Immature natural killer cell (primary cell): ENCODE results near the gene RAB23. TPM values are rescaled to one million over a fixed set of nuclear protein-coding genes. Genes with fewer than 3 reads are reported as not detected.
A peak's percentile ranks its signal among the peaks of the same experiment; 100 is the strongest.
"Not testable (repeated sequence)": the region's sequence is repeated elsewhere in the genome, so short reads cannot be mapped to it uniquely, and the experiment has no call there.

ENCODE experiments used
- DNase-seq, 3 donors: peaks; one replicate each; pipeline ENCODE4 v3.0.0; 2022; ENCODE audit warnings: mixed read lengths in 1 of 3
- H3K27ac Mint-ChIP-seq, 6 donors: one replicate each; pipeline ENCODE4 v1.8.0; 2020; ENCODE audit warnings: mixed read lengths in 6 of 6, mild to moderate bottlenecking in 5 of 6, inconsistent platforms in 4 of 6, moderate library complexity in 3 of 6
- H3K27me3 Mint-ChIP-seq, 3 donors: one replicate each; pipeline ENCODE4 v1.8.0; 2020 to 2021; ENCODE audit warnings: low read depth in 3 of 3, mild to moderate bottlenecking in 3 of 3, mixed read lengths in 3 of 3, moderate library complexity in 3 of 3, inconsistent platforms in 1 of 3
- H3K36me3 Mint-ChIP-seq, 3 donors: one replicate each; pipeline ENCODE4 v1.8.0; 2020; ENCODE audit warnings: mixed read lengths in 3 of 3, inconsistent platforms in 2 of 3, mild to moderate bottlenecking in 2 of 3
- H3K4me1 Mint-ChIP-seq, 2 donors: one replicate each; pipeline ENCODE4 v1.8.0; 2020; ENCODE audit warnings: inconsistent platforms in 2 of 2, mild to moderate bottlenecking in 2 of 2, mixed read lengths in 2 of 2, moderate library complexity in 1 of 2
- H3K4me3 Mint-ChIP-seq, 5 donors: one replicate each; pipeline ENCODE4 v1.8.0; 2020; ENCODE audit warnings: mild to moderate bottlenecking in 5 of 5, mixed read lengths in 5 of 5, inconsistent platforms in 3 of 5, moderate library complexity in 3 of 5
- H3K9me3 Mint-ChIP-seq, 6 donors: one replicate each; pipeline ENCODE4 v1.8.0; 2020; ENCODE audit warnings: mild to moderate bottlenecking in 6 of 6, mixed read lengths in 6 of 6, inconsistent platforms in 4 of 6, moderate library complexity in 3 of 6
- polyA plus RNA-seq, 3 donors: library from polyadenylated mRNA; unstranded; fragments of 300-500 nt; fragmentation: Illumina TruSeq; gene quantifications; one replicate each; pipeline ENCODE4 v1.2.3, GENCODE V29; 2021

RAB23 gene
- polyA plus RNA-seq, 3 donors from 2014 or later = 0.94 to 1.1 TPM; not detected in 1

DNA sequence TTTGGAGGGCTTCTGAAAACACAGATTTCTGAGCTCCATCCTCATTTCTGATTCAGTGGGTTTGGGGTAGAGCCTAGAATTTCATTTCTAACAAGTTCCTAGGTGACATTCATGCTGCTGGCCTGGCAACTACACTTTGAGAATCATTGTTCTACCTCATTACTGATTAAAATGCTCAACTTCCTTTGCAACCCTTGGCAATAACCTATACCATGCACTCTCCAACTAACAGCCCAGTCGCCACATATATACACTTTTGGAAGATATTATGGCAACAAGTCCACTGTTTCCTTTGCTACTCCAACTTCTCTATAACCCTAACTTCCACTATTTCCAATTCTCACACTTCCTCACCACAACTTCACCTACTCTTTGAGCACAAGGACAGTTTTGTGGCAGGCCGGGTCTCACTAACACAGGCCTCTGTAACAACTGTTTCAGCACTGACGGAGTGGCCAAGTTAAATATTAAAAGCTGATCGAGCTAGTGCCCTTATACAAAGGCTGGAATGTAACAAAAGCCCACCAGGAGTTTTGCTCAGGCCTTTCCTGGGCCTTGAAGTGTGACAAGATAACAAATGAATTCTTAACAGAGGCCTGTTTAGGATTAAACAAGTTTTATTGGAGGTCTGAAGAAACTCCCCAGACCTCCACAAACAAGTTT, 32.1 kb upstream of the RAB23 start:
- Mint-ChIP-seq H3K9me3 (peaks cover 0 to 2% (median 0%) of the 10 kb centered on the region in 6 donors), H3K4me3 (no peak overlapping the region), H3K36me3 (no peaks in the 10 kb centered on the region), H3K27ac (no peak overlapping the region), H3K4me1 (no peaks in the 10 kb centered on the region), H3K27me3 (peaks cover 3 to 4% (median 4%) of the 10 kb centered on the region in 3 donors)
- DNase-seq = no peak

DNA sequence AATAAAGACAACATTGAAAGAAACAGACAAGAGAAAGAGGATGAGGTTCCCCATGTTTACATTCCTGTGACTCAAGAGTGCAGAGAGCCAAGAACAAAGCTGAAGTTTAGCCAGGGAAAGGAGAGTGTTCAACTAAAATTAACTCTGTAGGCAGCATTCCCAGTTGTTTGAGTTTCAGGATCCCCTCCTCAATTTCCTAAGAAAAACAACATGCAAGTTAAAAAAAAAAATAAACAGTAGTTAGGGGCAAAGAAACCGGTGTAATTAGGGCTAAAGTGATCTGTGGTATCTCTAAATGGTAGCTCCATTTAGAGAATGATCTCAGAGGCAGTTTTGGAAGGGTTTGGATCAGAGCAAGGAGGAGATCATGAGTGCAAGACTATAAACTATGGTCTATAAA, 30.9 kb upstream of the RAB23 start:
- peaks cover 2 to 4% (median 3%) of the 10 kb centered on the region in 3 donors for H3K27me3 Mint-ChIP-seq
- H3K4me1 Mint-ChIP-seq = no peaks in the 10 kb centered on the region
- no peaks in the 10 kb centered on the region for H3K9me3 Mint-ChIP-seq
- DNase-seq = no peak
- no peaks in the 10 kb centered on the region for H3K36me3 Mint-ChIP-seq
- H3K4me3 Mint-ChIP-seq = no peak overlapping the region
- no peak overlapping the region for H3K27ac Mint-ChIP-seq

DNA sequence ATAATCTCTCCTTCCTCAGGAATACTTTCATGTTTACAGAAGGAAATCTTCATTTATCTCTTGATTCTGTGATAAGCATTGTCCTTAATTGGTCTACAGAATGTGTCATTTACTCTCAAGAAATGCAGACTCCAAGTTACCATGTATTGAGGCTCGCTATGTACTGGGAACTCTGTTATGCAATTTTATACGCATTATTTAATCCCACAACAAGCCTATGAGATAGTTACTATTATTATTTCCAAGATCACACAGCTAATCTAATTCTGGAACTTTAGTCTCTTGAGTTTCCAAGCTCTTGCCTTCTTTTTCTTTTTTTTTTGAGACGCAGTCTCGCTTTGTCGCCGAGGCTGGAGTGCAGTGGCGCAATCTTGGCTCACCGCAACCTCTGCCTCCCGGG, 30.0 kb upstream of the RAB23 start:
- Mint-ChIP-seq H3K27ac (no peak overlapping the region), H3K4me3 (no peak overlapping the region), H3K9me3 (no peaks in the 10 kb centered on the region), H3K27me3 (peaks cover 0 to 4% (median 2%) of the 10 kb centered on the region in 3 donors), H3K36me3 (no peaks in the 10 kb centered on the region), H3K4me1 (no peaks in the 10 kb centered on the region)
- no peak for DNase-seq

DNA sequence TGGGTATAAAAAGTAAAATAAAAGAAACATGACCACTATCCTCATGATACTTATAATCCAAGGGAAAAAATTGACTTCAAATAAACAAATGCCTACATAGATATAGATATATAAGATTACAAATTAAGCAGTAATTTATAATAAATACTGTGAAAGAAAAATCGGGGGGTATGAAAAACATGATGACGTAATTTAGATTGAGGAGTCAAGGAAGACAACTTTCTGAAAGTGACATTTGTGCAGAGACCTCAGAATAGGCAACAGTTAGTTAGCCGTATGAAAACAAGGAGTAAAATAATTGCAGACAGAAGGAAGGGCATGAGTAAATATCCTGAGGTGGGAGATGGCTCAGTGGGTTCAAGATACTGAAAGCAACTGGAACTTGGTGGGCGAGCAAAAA, 28.2 kb upstream of the RAB23 start:
- H3K4me1 Mint-ChIP-seq = no peaks in the 10 kb centered on the region
- H3K27ac Mint-ChIP-seq = no peak overlapping the region
- peaks cover 0 to 2% (median 0%) of the 10 kb centered on the region in 3 donors for H3K27me3 Mint-ChIP-seq
- H3K9me3 Mint-ChIP-seq = no peaks in the 10 kb centered on the region
- no peaks in the 10 kb centered on the region for H3K36me3 Mint-ChIP-seq
- no peak overlapping the region for H3K4me3 Mint-ChIP-seq
- no peak for DNase-seq

DNA sequence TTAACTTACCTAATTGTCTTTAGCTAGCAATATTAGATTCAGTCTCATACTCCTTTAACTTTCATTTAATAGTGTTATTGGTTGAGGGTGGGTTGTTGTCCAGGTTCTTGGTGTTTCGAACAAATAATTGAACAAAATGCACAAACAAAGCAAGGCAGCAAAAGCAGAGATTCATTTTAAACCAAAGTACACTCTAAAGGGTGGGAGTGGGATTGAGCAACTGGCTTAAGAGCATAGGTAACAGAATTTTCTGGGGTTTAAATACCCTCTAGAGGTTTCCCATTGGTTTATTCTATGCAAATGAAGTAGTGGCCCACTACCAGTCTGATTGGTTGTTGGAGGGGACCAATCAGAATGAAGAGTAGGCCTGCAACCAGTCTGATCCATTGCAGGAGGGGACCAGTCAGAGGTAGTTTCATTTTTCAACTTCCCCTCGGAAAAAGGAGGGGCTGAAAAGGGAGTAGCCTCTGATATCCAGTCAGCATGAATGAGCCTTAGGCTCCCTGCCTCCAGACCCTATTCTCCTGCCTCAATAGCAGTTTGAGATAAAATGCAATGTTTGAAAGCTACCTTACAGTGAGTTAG, 26.3 kb upstream of the RAB23 start:
- Mint-ChIP-seq H3K4me1 (no peaks in the 10 kb centered on the region), H3K36me3 (no peaks in the 10 kb centered on the region), H3K9me3 (no peaks in the 10 kb centered on the region), H3K27me3 (peaks cover 0 to 2% (median 0%) of the 10 kb centered on the region in 3 donors), H3K4me3 (no peak overlapping the region), H3K27ac (no peak overlapping the region)
- no peak for DNase-seq

DNA sequence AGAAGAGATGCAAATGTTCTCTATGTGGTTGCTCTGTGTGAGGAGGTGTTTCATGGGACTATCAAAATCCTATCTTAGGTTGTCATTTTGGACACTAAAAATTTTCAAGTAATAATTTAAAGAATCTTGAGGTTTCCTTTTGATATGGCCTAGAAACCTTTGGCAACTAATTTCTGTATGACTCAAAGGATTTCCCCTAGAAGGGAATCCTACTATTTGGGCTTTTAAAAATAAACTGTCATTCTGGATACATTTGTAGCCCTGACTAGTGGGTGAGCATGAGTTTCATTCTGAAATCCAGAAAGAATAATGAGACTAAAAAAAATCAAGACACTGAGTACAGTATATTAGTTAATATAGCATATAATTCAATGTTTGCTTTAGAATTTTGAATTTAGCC, 25.5 kb upstream of the RAB23 start:
- Mint-ChIP-seq H3K27ac (no peak overlapping the region), H3K4me3 (no peak overlapping the region), H3K27me3 (peaks cover 0 to 2% (median 0%) of the 10 kb centered on the region in 3 donors), H3K9me3 (no peaks in the 10 kb centered on the region), H3K4me1 (no peaks in the 10 kb centered on the region), H3K36me3 (no peaks in the 10 kb centered on the region)
- DNase-seq = no peak

DNA sequence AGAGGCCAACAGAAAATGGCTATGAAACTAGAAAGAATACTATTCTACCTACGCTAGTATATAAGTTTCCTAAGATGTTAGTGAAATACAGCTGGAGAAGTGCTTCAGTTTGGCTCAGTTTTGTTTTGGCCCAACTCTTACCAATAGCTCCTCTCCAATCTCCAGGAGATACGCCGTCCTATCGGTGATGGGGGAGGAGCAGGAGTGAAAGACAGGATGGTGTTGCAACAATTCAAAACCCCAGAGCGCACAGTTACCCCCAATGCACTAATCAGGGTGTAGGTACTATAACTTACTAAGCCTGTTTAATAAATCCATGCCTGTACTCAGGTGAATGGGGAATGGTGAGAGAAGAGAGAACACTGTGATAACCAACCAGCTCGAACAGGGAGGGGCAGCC, 24.2 kb upstream of the RAB23 start:
- DNase-seq = no peak

DNA sequence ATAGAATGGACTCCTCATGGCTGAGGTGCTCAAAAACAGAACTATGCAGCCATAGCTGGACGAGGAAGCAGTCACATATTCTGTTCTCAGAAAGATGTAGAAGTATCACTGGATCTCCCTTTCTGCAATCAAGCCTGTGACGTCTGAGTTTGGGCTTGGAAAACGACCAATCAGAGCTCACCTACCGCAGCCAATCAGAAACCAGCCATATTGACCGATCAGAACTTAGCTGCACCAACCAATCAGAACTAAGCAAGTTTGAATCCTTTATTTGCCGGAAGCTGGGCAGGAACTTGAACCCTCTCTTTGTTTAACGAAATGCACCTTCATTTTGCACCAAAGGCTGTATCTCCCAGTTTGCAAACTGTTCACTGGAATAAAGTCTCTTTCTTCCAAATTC, 21.8 kb upstream of the RAB23 start:
- peaks cover 0 to 10% (median 2%) of the 10 kb centered on the region in 3 donors for H3K27me3 Mint-ChIP-seq
- H3K9me3 Mint-ChIP-seq = no peaks in the 10 kb centered on the region
- H3K4me3 Mint-ChIP-seq = no peak overlapping the region
- H3K36me3 Mint-ChIP-seq = no peaks in the 10 kb centered on the region
- H3K4me1 Mint-ChIP-seq = no peaks in the 10 kb centered on the region
- DNase-seq = no peak
- no peak overlapping the region for H3K27ac Mint-ChIP-seq

More for the DNA sequence above, 24.2 kb upstream of the RAB23 start:
- no peak overlapping the region for H3K27ac Mint-ChIP-seq
- no peaks in the 10 kb centered on the region for H3K9me3 Mint-ChIP-seq
- H3K27me3 Mint-ChIP-seq = peaks cover 0 to 2% (median 1%) of the 10 kb centered on the region in 3 donors
- no peak overlapping the region for H3K4me3 Mint-ChIP-seq
- no peaks in the 10 kb centered on the region for H3K4me1 Mint-ChIP-seq
- H3K36me3 Mint-ChIP-seq = no peaks in the 10 kb centered on the region

DNA sequence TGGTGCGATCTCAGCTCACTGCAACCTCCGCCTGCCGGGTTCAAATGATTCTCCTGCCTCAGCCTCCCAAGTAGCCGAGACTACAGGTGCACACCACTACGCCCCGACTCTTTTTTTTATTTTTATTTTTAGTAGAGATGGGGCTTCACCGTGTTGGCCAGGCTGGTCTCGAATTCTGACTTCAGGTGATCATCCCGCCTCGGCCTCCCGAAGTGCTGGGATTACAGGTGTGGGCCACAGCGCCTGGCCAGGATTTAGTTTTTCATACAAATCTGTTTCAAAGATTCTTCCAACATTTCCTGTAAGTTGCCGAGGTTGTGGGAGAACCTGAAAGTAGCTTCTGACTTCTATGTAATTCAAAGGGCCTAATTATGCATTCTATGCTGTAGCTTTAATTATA, 21.4 kb upstream of the RAB23 start:
- not testable (repeated sequence) for H3K4me3 Mint-ChIP-seq, DNase-seq, H3K9me3 Mint-ChIP-seq, H3K36me3 Mint-ChIP-seq, H3K27ac Mint-ChIP-seq, H3K27me3 Mint-ChIP-seq, H3K4me1 Mint-ChIP-seq

DNA sequence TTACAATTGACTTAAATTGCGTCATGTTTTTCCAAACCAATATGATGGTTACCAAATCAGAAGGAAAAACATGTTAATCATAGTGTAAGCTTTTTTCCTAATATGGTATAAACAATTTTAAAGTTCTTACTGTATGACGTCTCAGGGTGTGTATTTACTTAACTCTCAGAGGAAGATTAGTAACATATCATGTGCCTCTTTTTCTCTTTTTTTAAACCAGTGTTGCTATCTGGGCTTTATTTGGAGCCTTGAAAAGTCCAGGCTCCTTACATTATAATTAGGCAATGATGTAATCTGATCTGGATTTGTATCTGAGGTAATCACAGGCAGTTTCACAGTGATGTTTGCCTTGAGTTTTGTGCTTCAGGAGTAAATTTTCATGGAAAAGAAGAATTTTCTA, 20.4 kb upstream of the RAB23 start:
- H3K4me3 Mint-ChIP-seq = no peak overlapping the region
- peaks cover 0 to 3% (median 0%) of the 10 kb centered on the region in 6 donors for H3K9me3 Mint-ChIP-seq
- DNase-seq = no peak
- H3K4me1 Mint-ChIP-seq = no peaks in the 10 kb centered on the region
- peaks cover 0 to 18% (median 3%) of the 10 kb centered on the region in 3 donors for H3K27me3 Mint-ChIP-seq
- no peak overlapping the region for H3K27ac Mint-ChIP-seq
- H3K36me3 Mint-ChIP-seq = no peaks in the 10 kb centered on the region

DNA sequence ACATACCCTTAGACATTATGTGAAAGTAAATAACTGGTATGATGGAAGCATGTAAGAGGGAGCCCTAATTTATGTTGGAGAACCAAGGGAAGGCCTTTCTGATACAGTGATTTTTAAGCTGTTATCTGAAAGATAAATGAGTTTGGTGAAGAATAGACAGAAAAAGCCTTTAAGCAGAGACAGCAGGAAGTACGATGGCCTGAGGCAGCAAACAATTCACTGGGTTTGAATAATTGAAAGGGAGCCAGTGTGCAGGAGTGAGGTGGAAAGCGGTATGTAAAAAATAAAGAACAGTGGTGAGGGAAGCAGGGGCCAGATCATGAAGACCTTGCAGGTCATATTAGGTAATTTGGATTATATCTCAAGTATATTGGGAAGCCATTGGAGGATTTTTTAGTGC, 4.1 kb upstream of the RAB23 start:
- no peak overlapping the region for H3K27ac Mint-ChIP-seq
- peaks cover 0 to 1% (median 0%) of the 10 kb centered on the region in 6 donors for H3K9me3 Mint-ChIP-seq
- H3K4me1 Mint-ChIP-seq = peaks cover 10 to 14% of the 10 kb centered on the region in 2 donors
- no peak overlapping the region for H3K4me3 Mint-ChIP-seq
- H3K27me3 Mint-ChIP-seq = peaks cover 12 to 27% (median 17%) of the 10 kb centered on the region in 3 donors
- DNase-seq = no peak
- H3K36me3 Mint-ChIP-seq = no peaks in the 10 kb centered on the region

DNA sequence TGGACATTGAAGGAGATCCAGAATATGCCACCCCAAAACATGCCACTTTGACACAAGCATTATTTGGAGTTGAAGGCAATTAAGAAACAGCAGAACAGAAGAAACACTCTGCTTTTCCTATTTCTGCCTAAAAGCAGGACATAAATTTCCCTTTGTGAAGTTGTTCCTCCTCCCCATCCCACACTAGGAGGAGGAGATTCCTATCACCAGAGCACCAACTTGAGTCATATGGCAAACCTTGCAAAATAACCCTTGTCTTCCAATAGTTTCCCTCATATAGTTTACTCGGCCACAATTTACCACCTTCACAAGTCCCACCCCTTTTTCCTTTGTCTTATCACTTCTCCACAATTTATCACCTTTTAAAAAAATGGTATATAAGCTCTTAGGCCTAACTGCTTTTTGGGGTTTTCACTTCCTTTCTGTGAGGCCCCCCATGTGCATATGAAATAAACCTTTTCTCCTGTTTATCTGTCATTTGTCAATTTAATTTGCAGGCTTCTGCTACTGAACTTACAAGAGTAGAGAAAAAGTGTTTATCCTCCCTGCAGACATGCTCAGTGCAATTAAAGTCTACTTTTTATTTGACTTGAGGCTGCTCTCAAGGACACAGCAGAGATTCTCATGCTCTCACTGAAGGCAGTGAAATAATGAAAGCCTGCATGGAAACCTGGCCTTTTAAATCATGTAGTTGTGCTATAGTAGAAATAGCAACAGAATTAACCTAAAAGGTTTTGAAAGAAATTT, 2.8 kb upstream of the RAB23 start:
- peaks cover 0 to 1% (median 0%) of the 10 kb centered on the region in 6 donors for H3K9me3 Mint-ChIP-seq
- peaks cover 12 to 17% of the 10 kb centered on the region in 2 donors for H3K4me1 Mint-ChIP-seq
- no peak for DNase-seq
- H3K4me3 Mint-ChIP-seq = no peak overlapping the region
- H3K27me3 Mint-ChIP-seq = peaks cover 13 to 30% (median 19%) of the 10 kb centered on the region in 3 donors
- no peaks in the 10 kb centered on the region for H3K36me3 Mint-ChIP-seq
- no peak overlapping the region for H3K27ac Mint-ChIP-seq

DNA sequence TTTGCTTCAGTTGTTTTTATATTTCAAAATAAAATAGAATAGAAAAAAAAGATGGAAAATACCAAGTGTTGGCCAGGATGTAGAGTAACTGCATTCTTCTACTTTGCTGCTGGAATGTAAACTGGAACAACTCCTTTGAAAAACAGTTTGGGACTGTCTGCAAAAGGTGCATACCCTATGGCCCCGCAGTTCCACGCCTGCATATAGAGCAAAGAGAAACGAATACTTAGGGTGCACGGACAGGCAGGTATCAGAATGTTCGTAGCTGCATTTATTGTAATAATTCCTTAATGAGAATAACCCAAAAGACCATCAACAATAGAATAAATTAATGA, 603 bp upstream of the RAB23 start:
- Mint-ChIP-seq H3K9me3 (no peaks in the 10 kb centered on the region), H3K27ac (no peak overlapping the region), H3K4me1 (peaks cover 12 to 17% of the 10 kb centered on the region in 2 donors), H3K36me3 (no peaks in the 10 kb centered on the region), H3K27me3 (peaks cover 11 to 30% (median 13%) of the 10 kb centered on the region in 3 donors), H3K4me3 (peak overlapping the region; percentile 96 to 100 (median 97))
- peak in 2 of 3 donors; percentile 10 to 12 for DNase-seq

DNA sequence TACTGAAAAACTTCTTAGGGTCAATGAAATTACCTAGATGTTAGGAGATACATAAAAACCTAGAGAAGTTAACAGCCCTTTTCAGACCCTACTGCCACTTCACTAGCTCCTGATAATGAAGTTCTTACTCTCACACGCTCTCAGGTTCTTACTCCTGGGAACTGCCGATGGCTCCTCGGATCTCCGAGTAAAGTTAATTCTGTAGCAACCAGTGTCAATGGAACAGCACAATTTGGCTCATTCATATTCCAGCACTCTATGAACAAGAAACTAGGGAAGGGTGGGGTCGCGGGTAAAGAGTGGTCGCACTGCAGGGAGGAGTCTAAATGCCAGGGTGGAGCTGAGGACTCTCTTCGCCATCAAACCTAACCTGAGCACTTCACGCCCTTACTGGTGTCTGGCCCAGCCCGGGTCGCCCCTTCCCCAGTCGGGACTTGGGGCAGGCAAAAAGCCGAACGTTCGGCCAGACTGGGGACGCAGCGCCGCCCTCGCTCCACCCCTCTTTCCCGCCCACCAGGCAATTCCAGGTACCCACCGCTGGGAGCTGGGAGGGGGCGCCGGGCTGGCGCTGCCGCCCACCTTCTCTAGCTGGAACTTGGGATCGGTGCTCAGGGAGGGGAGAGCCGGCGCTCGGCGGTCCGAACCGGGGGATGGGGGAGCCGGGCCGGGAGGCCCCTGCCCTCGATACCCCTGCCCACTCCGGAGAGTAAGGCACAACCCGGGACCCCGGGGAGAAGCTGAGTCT, 744 bp downstream of the RAB23 start:
- peaks cover 11 to 31% (median 13%) of the 10 kb centered on the region in 3 donors for H3K27me3 Mint-ChIP-seq
- H3K27ac Mint-ChIP-seq = peak overlapping the region in 5 of 6 donors; percentile 34 to 85 (median 63)
- H3K4me3 Mint-ChIP-seq = peak overlapping the region; percentile 87 to 95 (median 90)
- peak; percentile 44 to 48 (median 47) for DNase-seq
- no peaks in the 10 kb centered on the region for H3K36me3 Mint-ChIP-seq
- H3K4me1 Mint-ChIP-seq = peaks cover 12 to 17% of the 10 kb centered on the region in 2 donors
- peaks cover 0 to 1% (median 0%) of the 10 kb centered on the region in 6 donors for H3K9me3 Mint-ChIP-seq
